Measurements from ENCODE around the gene FBXO9. TPM values are rescaled to one million over a fixed set of nuclear protein-coding genes. Genes with fewer than 3 reads are reported as not detected.
A peak's percentile ranks its signal among the peaks of the same experiment; 100 is the strongest.

FBXO9 gene
- polyA plus RNA-seq, 6 donors from 2014 or later, result 46.2 to 72.0 (median 51.8) TPM

GRCh38 chr6:53074347-53074746 lies 9.1 kb downstream of the FBXO9 start:
- ATAC-seq (ENCODE audit: low read depth in 2 of 2) (no peak), DNase-seq (no peak)
- Mint-ChIP-seq H3K27me3 (no peaks in the 10 kb centered on the region), H3K9me3 (no peaks in the 10 kb centered on the region), H3K4me3 (no peak overlapping the region), H3K27ac (peak overlapping the region in 1 of 6 donors; percentile 84), H3K4me1 (peaks cover 6 to 14% (median 7%) of the 10 kb centered on the region in 3 donors), H3K36me3 (peaks cover 10 to 33% of the 10 kb centered on the region in 2 donors)

- DNase-seq (no peak), ATAC-seq (ENCODE audit: low read depth in 2 of 2) (no peak)
- H3K9me3 Mint-ChIP-seq, result no peaks in the 10 kb centered on the region
These were observed 15.6 kb downstream of the FBXO9 start for GRCh38 chr6:53080813-53081212.

GRCh38 chr6:53086302-53086701 lies 21.1 kb downstream of the FBXO9 start:
- Mint-ChIP-seq H3K36me3 (peaks cover 7 to 9% of the 10 kb centered on the region in 2 donors), H3K4me3 (no peak overlapping the region), H3K4me1 (no peaks in the 10 kb centered on the region), H3K27ac (no peak overlapping the region), H3K9me3 (no peaks in the 10 kb centered on the region), H3K27me3 (no peaks in the 10 kb centered on the region)
- no peak for DNase-seq
- no peak for ATAC-seq (ENCODE audit: low read depth in 2 of 2)

More at GRCh38 chr6:53080813-53081212, 15.6 kb downstream of the FBXO9 start:
- Mint-ChIP-seq H3K4me1 (no peaks in the 10 kb centered on the region), H3K27ac (no peak overlapping the region), H3K36me3 (peaks cover 9 to 18% of the 10 kb centered on the region in 2 donors), H3K4me3 (no peak overlapping the region), H3K27me3 (no peaks in the 10 kb centered on the region)

- Mint-ChIP-seq H3K4me1 (no peaks in the 10 kb centered on the region), H3K27me3 (no peaks in the 10 kb centered on the region), H3K36me3 (peaks cover 10 to 22% of the 10 kb centered on the region in 2 donors), H3K4me3 (no peak overlapping the region), H3K9me3 (no peaks in the 10 kb centered on the region), H3K27ac (no peak overlapping the region)
- DNase-seq (no peak), ATAC-seq (ENCODE audit: low read depth in 2 of 2) (no peak)
These were observed 24.7 kb downstream of the FBXO9 start for GRCh38 chr6:53089948-53090347.

- no peak for ATAC-seq (ENCODE audit: low read depth in 2 of 2)
- DNase-seq, result no peak
- H3K27me3 Mint-ChIP-seq, result no peaks in the 10 kb centered on the region
These were observed 25.4 kb downstream of the FBXO9 start for GRCh38 chr6:53090576-53090975.

GRCh38 chr6:53095270-53095669 lies 30.1 kb downstream of the FBXO9 start:
- H3K27me3 Mint-ChIP-seq, result no peaks in the 10 kb centered on the region
- DNase-seq (no peak), ATAC-seq (ENCODE audit: low read depth in 2 of 2) (no peak)
- no peaks in the 10 kb centered on the region for H3K9me3 Mint-ChIP-seq
- H3K4me3 Mint-ChIP-seq, result no peak overlapping the region
- peaks cover 19 to 32% of the 10 kb centered on the region in 2 donors for H3K36me3 Mint-ChIP-seq
- H3K4me1 Mint-ChIP-seq, result no peaks in the 10 kb centered on the region
- no peak overlapping the region for H3K27ac Mint-ChIP-seq

More at GRCh38 chr6:53090576-53090975, 25.4 kb downstream of the FBXO9 start:
- Mint-ChIP-seq H3K27ac (no peak overlapping the region), H3K4me1 (no peaks in the 10 kb centered on the region), H3K36me3 (peaks cover 10 to 28% of the 10 kb centered on the region in 2 donors), H3K9me3 (no peaks in the 10 kb centered on the region), H3K4me3 (no peak overlapping the region)

- peaks cover 19 to 32% of the 10 kb centered on the region in 2 donors for H3K36me3 Mint-ChIP-seq
- no peaks in the 10 kb centered on the region for H3K27me3 Mint-ChIP-seq
- no peak for DNase-seq
- no peaks in the 10 kb centered on the region for H3K9me3 Mint-ChIP-seq
- ATAC-seq (ENCODE audit: low read depth in 2 of 2), result no peak
- no peak overlapping the region for H3K27ac Mint-ChIP-seq
- H3K4me1 Mint-ChIP-seq, result no peaks in the 10 kb centered on the region
- H3K4me3 Mint-ChIP-seq, result no peak overlapping the region
These were observed 30.5 kb downstream of the FBXO9 start for GRCh38 chr6:53095716-53096115.

GRCh38 chr6:53100561-53100960 lies 35.4 kb downstream of the FBXO9 start:
- no peak overlapping the region for H3K27ac Mint-ChIP-seq
- H3K4me1 Mint-ChIP-seq, result no peaks in the 10 kb centered on the region
- ATAC-seq (ENCODE audit: low read depth in 2 of 2) (no peak), DNase-seq (no peak)
- no peaks in the 10 kb centered on the region for H3K9me3 Mint-ChIP-seq
- H3K4me3 Mint-ChIP-seq, result no peak overlapping the region
- no peaks in the 10 kb centered on the region for H3K27me3 Mint-ChIP-seq
- peaks cover 8 to 21% of the 10 kb centered on the region in 2 donors for H3K36me3 Mint-ChIP-seq

- H3K9me3 Mint-ChIP-seq, result no peaks in the 10 kb centered on the region
- H3K36me3 Mint-ChIP-seq, result peaks cover 7 to 18% of the 10 kb centered on the region in 2 donors
- no peak for DNase-seq
- no peaks in the 10 kb centered on the region for H3K4me1 Mint-ChIP-seq
- H3K27ac Mint-ChIP-seq, result peak overlapping the region in 2 of 6 donors; percentile 9 to 13
- H3K4me3 Mint-ChIP-seq, result no peak overlapping the region
- ATAC-seq (ENCODE audit: low read depth in 2 of 2), result no peak
- no peaks in the 10 kb centered on the region for H3K27me3 Mint-ChIP-seq
These were observed 35.8 kb downstream of the FBXO9 start for GRCh38 chr6:53101006-53101405.

GRCh38 chr6:53103993-53104675 lies 38.9 kb downstream of the FBXO9 start:
- H3K4me3 Mint-ChIP-seq, result no peak overlapping the region
- DNase-seq, result peak; percentile 22
- no peaks in the 10 kb centered on the region for H3K4me1 Mint-ChIP-seq
- H3K27me3 Mint-ChIP-seq, result no peaks in the 10 kb centered on the region
- peaks cover 0 to 10% of the 10 kb centered on the region in 2 donors for H3K36me3 Mint-ChIP-seq
- no peak overlapping the region for H3K27ac Mint-ChIP-seq
- no peaks in the 10 kb centered on the region for H3K9me3 Mint-ChIP-seq
- peak in 1 of 2 donors; percentile 63 for ATAC-seq (ENCODE audit: low read depth in 2 of 2)

GRCh38 chr6:53104916-53105315 lies 39.7 kb downstream of the FBXO9 start:
- Mint-ChIP-seq H3K27me3 (no peaks in the 10 kb centered on the region), H3K4me3 (no peak overlapping the region), H3K9me3 (no peaks in the 10 kb centered on the region), H3K36me3 (peaks cover 0 to 10% of the 10 kb centered on the region in 2 donors), H3K4me1 (no peaks in the 10 kb centered on the region), H3K27ac (no peak overlapping the region)
- DNase-seq, result no peak
- ATAC-seq (ENCODE audit: low read depth in 2 of 2), result no peak

GRCh38 chr6:53107091-53107490 lies 41.9 kb downstream of the FBXO9 start:
- Mint-ChIP-seq H3K27me3 (no peaks in the 10 kb centered on the region), H3K36me3 (no peaks in the 10 kb centered on the region), H3K4me1 (no peaks in the 10 kb centered on the region), H3K27ac (no peak overlapping the region), H3K9me3 (no peaks in the 10 kb centered on the region), H3K4me3 (no peak overlapping the region)
- no peak for ATAC-seq (ENCODE audit: low read depth in 2 of 2)
- DNase-seq, result no peak

- Mint-ChIP-seq H3K9me3 (no peaks in the 10 kb centered on the region), H3K27ac (no peak overlapping the region), H3K4me3 (no peak overlapping the region), H3K4me1 (no peaks in the 10 kb centered on the region), H3K27me3 (peaks cover 0 to 6% (median 6%) of the 10 kb centered on the region in 3 donors), H3K36me3 (no peaks in the 10 kb centered on the region)
- no peak for DNase-seq
- ATAC-seq (ENCODE audit: low read depth in 2 of 2), result no peak
These were observed 44.4 kb downstream of the FBXO9 start for GRCh38 chr6:53109612-53110011.

- H3K4me3 Mint-ChIP-seq, result peak overlapping the region in 1 of 8 donors; percentile 26
- no peaks in the 10 kb centered on the region for H3K36me3 Mint-ChIP-seq
- ATAC-seq (ENCODE audit: low read depth in 2 of 2) (no peak), DNase-seq (no peak)
- peaks cover 0 to 9% (median 2%) of the 10 kb centered on the region in 7 donors for H3K9me3 Mint-ChIP-seq
- no peaks in the 10 kb centered on the region for H3K4me1 Mint-ChIP-seq
- peaks cover 0 to 15% (median 6%) of the 10 kb centered on the region in 3 donors for H3K27me3 Mint-ChIP-seq
- peak overlapping the region in 1 of 6 donors; percentile 83 for H3K27ac Mint-ChIP-seq
These were observed 46.7 kb downstream of the FBXO9 start for GRCh38 chr6:53111865-53112264.
